Mucosa of gallbladder (tissue), 1 donor: ENCODE data around the gene ZNF804A. TPM values are rescaled to one million over a fixed set of nuclear protein-coding genes. Genes with fewer than 3 reads are reported as not detected.
"Not testable (repeated sequence)": the region's sequence is repeated elsewhere in the genome, so short reads cannot be mapped to it uniquely, and the experiment has no call there.

Experiments used
- DNase-seq: peaks from one replicate; pipeline ENCODE4 v3.0.0-alpha.2; 2020; ENCODE audit warnings: low spot score
- total RNA-seq: library from RNA; stranded (reverse); gene quantifications from one replicate; pipeline ENCODE4 v1.2.1, GENCODE V29; 2021
- donor health status: DM: no; HTN: no; CAD: no.

Gene ZNF804A
- total RNA-seq, 1 donor from 2014 or later, result 4.1 TPM

DNA sequence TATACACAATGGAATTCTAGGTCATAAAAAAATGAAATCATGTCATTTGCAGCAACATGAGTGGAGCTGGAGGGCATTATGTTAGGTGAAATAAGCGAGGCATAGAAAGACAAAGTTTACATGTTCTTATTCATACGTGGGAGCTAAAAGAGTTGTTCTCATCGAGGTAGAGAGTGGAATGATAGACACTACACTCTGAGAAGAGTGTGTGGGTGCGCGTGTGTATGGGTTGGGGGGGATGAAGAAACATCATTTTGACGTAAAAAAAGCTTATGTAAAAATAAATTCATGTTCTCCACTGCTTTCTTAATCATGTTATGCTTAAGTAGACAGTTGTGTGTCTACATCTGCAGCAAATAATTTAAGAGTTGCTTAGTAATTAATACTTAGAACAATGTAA, 123.6 kb downstream of the ZNF804A start:
- no peak for DNase-seq

- no peak for DNase-seq
Measured at GRCh38 chr2:184727813-184728212, 129.5 kb downstream of the ZNF804A start.

DNA sequence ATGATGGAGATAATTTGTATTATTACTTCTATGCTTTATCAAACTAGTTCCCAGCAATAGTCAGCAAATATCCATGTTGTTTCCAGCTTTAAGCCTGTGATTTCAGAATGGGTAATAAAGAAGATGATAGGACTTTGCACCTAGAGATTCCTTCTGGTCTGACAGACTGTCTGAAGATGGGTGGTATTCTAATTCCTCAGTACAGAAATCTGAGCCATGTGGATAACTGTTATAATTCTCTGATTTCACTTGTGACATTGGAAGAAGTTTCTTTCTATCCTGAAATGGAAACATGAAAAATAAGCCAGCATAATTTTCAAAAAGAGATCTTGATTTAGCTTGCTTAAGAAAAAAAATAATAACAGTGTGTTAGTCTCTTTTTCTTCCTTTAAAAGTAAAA, 130.1 kb downstream of the ZNF804A start:
- DNase-seq, result no peak

DNA sequence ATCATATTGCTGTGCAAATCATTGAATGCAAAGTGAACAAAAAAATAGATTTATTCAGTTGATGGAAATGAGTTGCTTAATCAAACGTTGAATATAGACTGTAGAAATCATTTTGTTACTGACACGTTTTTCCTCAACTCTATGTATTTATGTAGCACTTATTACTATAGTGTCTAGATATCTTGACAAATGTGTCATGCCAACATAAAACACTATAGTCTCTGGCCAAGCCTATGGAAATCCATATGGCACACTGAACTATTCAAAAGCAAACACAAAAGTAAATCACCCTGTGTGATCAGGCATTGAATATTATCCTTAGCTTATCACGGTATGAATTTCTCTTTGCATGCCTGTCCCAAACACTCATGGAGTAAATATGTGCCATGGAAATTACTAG, 131.3 kb downstream of the ZNF804A start:
- DNase-seq, result no peak

GRCh38 chr2:184730288-184730687, 132.0 kb downstream of the ZNF804A start:
- no peak for DNase-seq

GRCh38 chr2:184734338-184734737, 136.0 kb downstream of the ZNF804A start:
- DNase-seq, result no peak

- no peak for DNase-seq
Measured at GRCh38 chr2:184735611-184736010, 137.3 kb downstream of the ZNF804A start.

DNA sequence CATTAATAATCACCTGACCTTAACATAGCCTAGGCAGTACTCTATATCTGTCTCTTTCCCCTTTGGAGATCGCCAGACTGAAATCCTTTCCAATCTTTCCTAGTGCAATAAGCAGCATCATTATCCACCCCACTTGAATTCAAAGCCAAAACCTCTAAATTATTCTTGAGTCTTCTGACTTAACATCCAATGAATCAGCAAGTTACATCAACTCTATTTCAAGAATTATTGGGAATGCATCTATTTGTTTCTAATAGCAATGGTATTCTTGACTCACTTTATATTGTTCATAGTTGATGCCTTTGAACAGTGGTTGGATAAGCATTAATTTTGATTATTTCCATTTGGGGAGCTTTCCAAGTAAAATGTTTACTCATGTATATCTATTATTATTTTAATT, 144.8 kb downstream of the ZNF804A start:
- no peak for DNase-seq

DNA sequence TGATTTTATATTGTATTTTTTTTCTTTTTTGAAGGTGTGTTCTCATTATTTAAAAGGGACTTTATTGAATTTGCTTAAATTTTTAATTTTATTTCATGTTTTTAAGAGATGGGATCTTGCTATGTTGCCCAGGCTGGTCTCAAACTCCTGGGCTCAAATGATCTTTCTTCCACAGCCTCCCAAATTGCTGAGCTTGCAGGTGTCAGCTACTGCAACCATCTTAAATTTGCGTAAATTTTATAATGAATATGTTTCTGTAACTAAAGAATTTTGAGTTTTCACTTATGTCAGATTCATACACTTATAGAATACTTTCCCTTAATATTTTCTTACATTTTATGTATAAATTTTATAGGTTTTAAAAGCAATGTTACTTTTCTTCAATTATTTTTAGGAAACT, 157.8 kb downstream of the ZNF804A start:
- DNase-seq, result no peak

DNA sequence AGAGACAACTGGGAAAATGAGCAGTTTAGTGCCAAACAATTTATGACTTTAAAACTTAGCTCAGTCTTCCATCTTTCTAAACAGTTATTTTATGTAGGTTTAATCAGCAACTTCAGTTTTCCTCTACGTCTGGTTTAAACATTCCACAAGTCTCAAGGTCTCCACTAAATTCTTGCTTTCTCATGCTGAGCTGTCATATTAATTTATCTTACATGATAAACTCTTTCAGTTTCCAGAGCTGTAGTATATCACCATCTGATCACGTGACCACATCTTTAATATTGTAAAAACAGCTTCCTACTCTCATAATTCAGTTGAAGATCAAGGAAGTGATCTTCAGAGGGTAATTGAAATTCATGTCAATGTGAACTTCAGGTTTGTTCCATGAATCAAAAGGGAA, 158.6 kb downstream of the ZNF804A start:
- no peak for DNase-seq

GRCh38 chr2:184759557-184760255, 161.4 kb downstream of the ZNF804A start:
- DNase-seq, result not testable (repeated sequence)

- DNase-seq, result no peak
Measured at GRCh38 chr2:184760931-184761330, 162.6 kb downstream of the ZNF804A start.

DNA sequence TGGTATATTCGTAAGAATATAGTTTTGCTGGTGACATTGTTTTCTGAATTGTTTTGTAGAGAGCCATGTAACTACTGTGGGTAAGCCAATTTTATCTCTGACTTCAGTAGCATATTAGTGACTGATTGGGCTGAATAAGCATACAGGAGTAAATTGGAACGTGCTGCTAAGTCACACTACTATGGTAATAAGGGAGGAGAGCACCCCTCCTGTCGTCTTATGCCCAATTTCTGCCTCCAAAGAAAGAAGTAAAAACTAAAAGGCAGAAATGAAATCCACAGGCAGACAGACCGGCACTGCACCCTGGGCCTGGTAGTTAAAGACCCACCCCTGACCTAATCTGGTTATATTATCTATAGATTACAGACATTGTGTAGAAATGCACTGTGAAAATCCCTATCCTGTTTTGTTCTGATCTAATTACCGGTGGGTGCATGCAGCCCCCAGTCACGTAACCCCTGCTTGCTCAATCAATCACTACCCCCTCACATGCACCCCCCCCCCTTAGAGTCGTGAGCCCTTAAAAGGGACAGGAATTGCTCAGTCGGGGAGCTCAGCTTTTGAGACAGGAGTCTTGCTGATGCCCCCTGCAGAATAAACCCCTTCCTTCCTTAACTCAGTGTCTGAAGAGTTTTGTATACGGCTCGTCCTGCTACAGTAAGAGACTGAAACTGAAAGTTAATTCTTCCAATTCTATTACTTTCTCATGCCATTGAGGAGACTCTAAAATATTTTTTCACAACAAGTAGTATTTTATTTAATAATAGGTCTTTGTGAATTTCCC, 167.0 kb downstream of the ZNF804A start:
- no peak for DNase-seq

DNA sequence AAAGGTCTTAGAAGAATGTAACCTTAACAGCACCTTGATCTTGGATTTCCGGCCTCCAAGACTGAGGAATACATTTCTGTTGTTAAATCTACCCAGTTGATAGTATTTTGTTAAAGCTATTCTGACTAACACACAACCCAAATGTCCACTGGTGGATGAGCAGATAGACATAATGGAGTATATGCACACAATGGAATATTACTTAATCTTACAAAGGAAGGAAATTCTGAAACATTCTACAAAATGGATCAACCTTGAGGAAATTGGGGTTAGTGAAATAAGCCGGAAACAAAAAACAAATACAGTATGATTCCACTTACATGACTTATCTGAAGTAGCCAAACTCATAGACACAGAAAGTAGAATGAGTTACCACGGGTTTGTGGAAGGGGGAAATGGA, 168.7 kb downstream of the ZNF804A start:
- DNase-seq, result no peak

DNA sequence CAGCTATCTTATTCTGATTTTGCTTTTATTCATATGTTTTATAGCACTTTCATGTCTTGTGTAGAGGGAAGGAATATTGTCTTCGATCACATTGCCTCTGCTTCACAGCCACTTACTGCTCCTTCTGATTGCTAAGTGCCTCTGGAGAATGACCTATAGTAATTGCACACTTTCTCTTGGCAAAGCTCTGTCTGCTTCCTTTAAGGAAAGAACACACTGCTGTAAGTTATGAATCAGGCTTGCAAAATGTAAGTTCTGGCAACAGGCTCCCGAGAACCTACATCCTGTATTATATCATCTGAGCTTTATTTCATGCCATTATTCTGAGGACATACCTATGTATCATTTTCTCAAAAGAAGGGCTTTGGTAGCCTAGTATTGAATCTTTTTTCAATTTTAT, 170.7 kb downstream of the ZNF804A start:
- DNase-seq, result no peak

GRCh38 chr2:184769686-184770085, 171.4 kb downstream of the ZNF804A start:
- DNase-seq, result no peak

DNA sequence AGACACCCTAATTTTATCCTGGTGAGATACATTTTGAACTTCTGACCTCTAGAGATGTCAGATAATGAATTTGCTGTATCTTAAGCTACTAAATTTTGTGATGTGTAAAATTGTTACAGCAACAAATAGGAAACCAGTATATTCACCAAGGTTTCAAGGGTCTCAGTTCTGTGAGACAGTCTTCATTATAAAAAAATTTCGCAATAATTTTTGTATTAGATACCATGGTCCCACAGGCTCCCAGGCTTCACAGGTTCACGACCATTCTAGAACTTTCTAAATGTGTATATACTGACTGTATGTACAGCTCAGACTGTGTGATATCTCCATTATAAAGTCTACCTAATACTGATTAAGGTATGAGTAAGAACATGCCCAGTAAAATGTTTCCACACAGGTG, 181.4 kb downstream of the ZNF804A start:
- no peak for DNase-seq

DNA sequence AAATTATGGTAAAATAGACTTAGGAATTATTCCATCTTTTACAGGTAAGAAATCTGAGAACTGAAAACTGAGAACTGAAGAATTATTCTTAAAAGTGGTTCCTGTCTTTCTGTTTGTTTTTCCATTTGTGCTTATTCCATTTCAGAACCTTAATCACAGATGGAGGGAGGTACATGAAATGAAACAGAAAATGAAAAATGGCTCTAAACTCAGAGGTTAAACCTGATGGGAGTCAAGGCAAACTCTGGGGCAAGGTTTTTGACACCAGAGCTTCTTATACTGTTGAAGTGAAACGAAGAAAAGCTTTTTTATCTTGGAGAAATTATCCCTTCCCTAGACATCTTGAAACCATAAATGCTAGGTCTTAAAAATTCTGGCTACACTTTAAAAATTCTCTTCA, 182.1 kb downstream of the ZNF804A start:
- DNase-seq, result no peak

- no peak for DNase-seq
Measured at GRCh38 chr2:184780944-184781343, 182.6 kb downstream of the ZNF804A start.

- DNase-seq, result no peak
Measured at GRCh38 chr2:184783576-184783975, 185.2 kb downstream of the ZNF804A start.

DNA sequence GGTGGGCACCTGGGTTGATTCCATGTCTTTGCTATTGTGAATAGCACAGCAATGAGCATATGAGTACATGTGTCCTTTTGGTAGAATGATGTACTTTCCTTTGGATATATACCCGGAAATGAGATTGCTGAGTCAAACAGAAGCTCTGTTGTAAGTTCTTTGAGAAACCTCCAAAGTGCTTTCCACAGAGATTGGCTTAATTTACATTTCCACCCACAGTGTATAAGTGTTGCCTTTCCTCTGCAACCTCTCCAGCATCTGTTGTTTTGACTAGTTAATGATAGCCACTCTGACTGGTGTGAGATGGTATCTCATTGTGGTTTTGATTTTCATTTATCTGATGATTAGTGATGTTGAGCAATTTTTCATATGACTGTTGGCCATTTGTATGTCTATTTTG, 194.8 kb downstream of the ZNF804A start:
- no peak for DNase-seq

GRCh38 chr2:184799379-184799778, 201.1 kb downstream of the ZNF804A start:
- DNase-seq, result no peak

DNA sequence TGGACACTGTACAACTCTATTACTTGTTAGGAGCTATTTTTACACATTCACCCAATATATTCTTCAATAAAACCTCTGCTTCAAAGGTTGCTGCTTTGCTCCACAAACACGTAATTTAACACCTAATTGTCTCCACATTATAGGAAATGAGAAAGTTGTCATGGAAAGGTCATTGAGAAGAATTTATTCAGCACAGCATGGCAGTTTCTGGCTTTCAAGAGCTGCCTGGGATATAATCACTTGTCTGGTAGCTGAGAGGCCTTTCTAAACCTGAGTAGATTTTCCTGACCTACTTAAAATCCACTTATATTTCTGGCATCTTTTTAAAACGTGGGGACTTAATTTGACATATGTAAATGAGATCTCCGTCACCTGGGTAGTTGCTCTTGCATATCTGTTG, 216.1 kb downstream of the ZNF804A start:
- no peak for DNase-seq
